ENCODE data around the gene DPH7.

DNA sequence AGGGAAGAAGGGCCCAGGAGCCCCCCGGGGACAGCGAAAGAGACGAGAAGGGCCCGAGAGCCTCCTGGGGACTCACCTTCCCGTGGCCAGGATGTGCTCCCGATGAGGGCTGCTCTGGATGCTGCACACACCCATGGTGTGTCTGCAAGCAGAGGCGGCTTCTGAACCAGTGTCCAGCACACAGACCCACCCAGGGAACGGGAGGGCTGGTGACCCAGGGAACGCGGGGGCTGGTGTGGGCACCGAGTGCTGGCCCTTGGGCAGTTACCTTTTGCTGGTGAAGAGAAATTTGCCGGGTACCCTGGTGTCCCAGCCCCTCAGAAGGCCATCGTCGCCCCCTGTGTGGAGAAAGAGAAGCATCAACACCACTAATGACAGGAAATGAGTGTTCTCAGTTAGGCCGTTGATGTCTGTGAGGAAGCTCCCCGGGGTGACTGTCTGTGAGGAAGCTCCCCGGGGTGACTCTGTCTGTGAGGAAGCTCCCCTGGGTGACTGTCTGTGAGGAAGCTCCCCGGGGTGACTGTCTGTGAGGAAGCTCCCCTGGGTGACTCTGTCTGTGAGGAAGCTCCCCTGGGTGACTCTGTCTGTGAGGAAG, 13.8 kb downstream of the DPH7 start:
- TF ChIP-seq, protein P1, sequence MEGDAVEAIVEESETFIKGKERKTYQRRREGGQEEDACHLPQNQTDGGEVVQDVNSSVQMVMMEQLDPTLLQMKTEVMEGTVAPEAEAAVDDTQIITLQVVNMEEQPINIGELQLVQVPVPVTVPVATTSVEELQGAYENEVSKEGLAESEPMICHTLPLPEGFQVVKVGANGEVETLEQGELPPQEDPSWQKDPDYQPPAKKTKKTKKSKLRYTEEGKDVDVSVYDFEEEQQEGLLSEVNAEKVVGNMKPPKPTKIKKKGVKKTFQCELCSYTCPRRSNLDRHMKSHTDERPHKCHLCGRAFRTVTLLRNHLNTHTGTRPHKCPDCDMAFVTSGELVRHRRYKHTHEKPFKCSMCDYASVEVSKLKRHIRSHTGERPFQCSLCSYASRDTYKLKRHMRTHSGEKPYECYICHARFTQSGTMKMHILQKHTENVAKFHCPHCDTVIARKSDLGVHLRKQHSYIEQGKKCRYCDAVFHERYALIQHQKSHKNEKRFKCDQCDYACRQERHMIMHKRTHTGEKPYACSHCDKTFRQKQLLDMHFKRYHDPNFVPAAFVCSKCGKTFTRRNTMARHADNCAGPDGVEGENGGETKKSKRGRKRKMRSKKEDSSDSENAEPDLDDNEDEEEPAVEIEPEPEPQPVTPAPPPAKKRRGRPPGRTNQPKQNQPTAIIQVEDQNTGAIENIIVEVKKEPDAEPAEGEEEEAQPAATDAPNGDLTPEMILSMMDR (IDR thresholded peaks at IDR 0.05) = no peak
- TF ChIP-seq POLR2AphosphoS5 (IDR thresholded peaks at IDR 0.05) = no peak
- TF ChIP-seq POLR2A (IDR thresholded peaks at IDR 0.05) = no peak

Measured in sigmoid colon (tissue), 4 donors.